OCI-LY7 (cell line): ENCODE results near the gene BTD. TPM values are rescaled to one million over a fixed set of nuclear protein-coding genes. Genes with fewer than 3 reads are reported as not detected.
A peak's percentile ranks its signal among the peaks of the same experiment; 100 is the strongest.

Source experiments
- BruUV-seq: library from RNA; stranded (reverse); fragments of 400-500 nt; replicated peaks from 2 replicates; lab custom pipeline; 2021; lab: Mats Ljungman, UMichigan
- CTCF ChIA-PET: fragments of 300-600 bp; sonication (Branson Sonifier 250); formaldehyde crosslinking; loops from one replicate; lab custom pipeline; 2022; ENCODE audit warnings: antibody characterized with exemption; ENCODE audit not compliant: unreplicated experiment; lab: Charles Lee
- POLR2A ChIA-PET: fragments of 300-600 bp; sonication (Branson Sonifier 250); formaldehyde crosslinking; loops from one replicate; lab custom pipeline; 2022; ENCODE audit warnings: antibody characterized with exemption; lab: Charles Lee
- DNase-seq: peaks from one replicate; pipeline ENCODE4 v3.0.0-alpha.2; 2015; ENCODE audit warnings: low spot score
- H2AFZ ChIP-seq: fragments of 200-600 bp; sonication (generic), shearing (Covaris generic); 2 replicates; pipeline ENCODE4 v1.6.1; 2014; ENCODE audit warnings: mild to moderate bottlenecking, antibody characterized with exemption, low read length, moderate library complexity
- H3K27ac ChIP-seq: fragments of 200-600 bp; sonication (generic); 2 replicates; pipeline ENCODE4 v1.5.1; 2014; ENCODE audit warnings: mixed run types, low read depth, mild to moderate bottlenecking, moderate library complexity, low read length, inconsistent platforms; ENCODE audit not compliant: poor library complexity, severe bottlenecking
- H3K36me3 ChIP-seq: fragments of 200-600 bp; sonication (generic); 2 replicates; pipeline ENCODE4 v1.6.1; 2014; ENCODE audit warnings: mild to moderate bottlenecking, antibody characterized with exemption, low read length, moderate library complexity, mixed read lengths; ENCODE audit not compliant: insufficient read depth
- H3K4me1 ChIP-seq: fragments of 200-600 bp; sonication (generic); 2 replicates; pipeline ENCODE4 v1.5.1; 2014; ENCODE audit warnings: mild to moderate bottlenecking, low read length; ENCODE audit not compliant: insufficient read depth, poor library complexity, severe bottlenecking
- H3K4me2 ChIP-seq: fragments of 200-600 bp; sonication (generic); 2 replicates; pipeline ENCODE4 v1.6.1; 2014; ENCODE audit warnings: mild to moderate bottlenecking, low read length
- H3K4me3 ChIP-seq: fragments of 200-600 bp; sonication (generic); 2 replicates; pipeline ENCODE4 v1.5.1; 2014; ENCODE audit warnings: mild to moderate bottlenecking, low read depth, low read length; ENCODE audit not compliant: poor library complexity, severe bottlenecking
- H3K79me2 ChIP-seq: fragments of 200-600 bp; sonication (generic); 2 replicates; pipeline ENCODE4 v1.6.1; 2016; ENCODE audit warnings: low read depth, mild to moderate bottlenecking, low read length, moderate library complexity, mixed read lengths; ENCODE audit not compliant: insufficient read depth
- H3K9me2 ChIP-seq: fragments of 200-600 bp; sonication (generic); 2 replicates; pipeline ENCODE4 v1.6.1; 2016; ENCODE audit warnings: mild to moderate bottlenecking, low read length, mixed read lengths; ENCODE audit not compliant: insufficient read depth
- H3K9me3 ChIP-seq: fragments of 200-600 bp; sonication (generic); 2 replicates; pipeline ENCODE4 v1.6.1; 2014; ENCODE audit warnings: mild to moderate bottlenecking, mixed run types, low read length, mixed read lengths
- H4K20me1 ChIP-seq: fragments of 200-600 bp; sonication (generic); 2 replicates; pipeline ENCODE4 v1.6.1; 2014; ENCODE audit warnings: mild to moderate bottlenecking, antibody characterized with exemption, low read length, moderate library complexity, mixed read lengths; ENCODE audit not compliant: insufficient read depth
- CTCF ChIP-seq: fragments of 200-600 bp; sonication (generic); conservative IDR thresholded peaks from 2 replicates; pipeline ENCODE4 v1.5.1; 2014; ENCODE audit warnings: mild to moderate bottlenecking, antibody characterized with exemption, low read length, moderate library complexity, mixed read lengths
- EZH2phosphoT487 ChIP-seq: fragments of 200-600 bp; sonication (generic); IDR thresholded peaks from 2 replicates; pipeline ENCODE4 v1.6.1; 2018; ENCODE audit warnings: low read depth, borderline replicate concordance, mild to moderate bottlenecking, mixed run types, antibody characterized with exemption, low read length, moderate library complexity, mixed read lengths
- intact Hi-C: fragments of 100-400 bp; cut with micrococcal nuclease; formaldehyde crosslinking; loops from one replicate; pipeline ENCODE4 v1.10.0; 2022; ENCODE audit not compliant: unreplicated experiment
- total RNA-seq, 2 experiments: library from RNA; depleted of rRNA in 1 of 2; stranded (reverse); fragments of >200 nt in 1 of 2; shearing (Covaris generic) in 1 of 2; gene quantifications; 2 replicates each; pipeline ENCODE4 v1.2.3, GENCODE V29; 2014 to 2022

The BTD gene
- total RNA-seq, 2 experiments from 2014 or later, result 4.2 to 6.0 TPM

DNA sequence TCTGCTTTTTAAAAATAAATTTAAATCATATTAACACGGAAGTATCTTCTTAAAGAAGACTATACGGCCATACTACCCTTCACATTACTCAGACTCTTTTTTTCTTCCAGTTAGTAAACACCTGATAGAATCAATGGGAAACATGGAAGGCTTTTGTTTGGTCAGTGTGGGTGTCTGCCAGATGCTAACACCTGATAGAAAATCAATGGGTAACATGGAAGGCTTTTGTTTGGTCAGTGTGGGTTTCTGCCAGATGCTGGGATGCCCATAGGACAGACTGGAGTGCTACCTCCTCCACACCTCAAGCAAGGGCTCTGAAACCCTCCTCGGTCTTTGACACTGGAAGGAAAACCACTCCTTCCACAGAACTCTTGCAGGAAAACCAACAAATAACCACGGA lies 29.4 kb upstream of the BTD start:
- POLR2A ChIA-PET, result interaction anchor here (0.6 to 1.1 kb wide), 3 partner anchors 28 to 500 kb away, joined by 3 read pairs; no protein-coding TSS in a partner anchor
- CTCF ChIA-PET, result no interaction called here
- Histone ChIP-seq H3K27ac (no peak overlapping the region), H3K9me3 (no peaks in the 10 kb centered on the region), H3K4me1 (peaks cover 9% of the 10 kb centered on the region), H4K20me1 (no peaks in the 10 kb centered on the region), H3K4me3 (no peak overlapping the region), H3K79me2 (no peaks in the 10 kb centered on the region), H2AFZ (no peak overlapping the region), H3K36me3 (peaks cover 42% of the 10 kb centered on the region), H3K9me2 (no peaks in the 10 kb centered on the region), H3K4me2 (no peak overlapping the region)
- TF ChIP-seq CTCF (no peak), EZH2phosphoT487 (no peak)
- no peak for DNase-seq
- intact Hi-C loops, result no loop called here
- BruUV-seq, result no TSS peak

DNA sequence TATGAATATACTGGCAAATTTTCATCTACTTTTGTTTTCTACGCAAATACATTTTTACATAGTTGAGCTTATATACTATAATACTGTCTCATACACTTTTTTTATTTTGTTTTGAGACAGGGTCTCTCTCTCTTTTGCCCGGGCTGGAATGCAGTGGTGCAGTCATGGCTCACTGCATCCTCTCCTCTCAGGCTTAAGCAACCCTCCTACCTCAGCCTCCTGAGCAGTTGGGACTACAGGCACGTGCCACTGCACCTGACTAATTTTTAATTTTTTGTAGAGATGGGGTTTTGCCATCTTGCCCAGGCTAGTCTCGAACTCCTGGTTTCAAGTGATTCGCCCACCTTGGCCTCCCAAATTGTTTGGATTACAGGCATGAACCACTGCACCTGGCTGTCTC lies 26.1 kb upstream of the BTD start:
- Histone ChIP-seq H3K4me3 (no peak overlapping the region), H4K20me1 (no peaks in the 10 kb centered on the region), H3K9me2 (no peaks in the 10 kb centered on the region), H3K36me3 (peaks cover 38% of the 10 kb centered on the region), H2AFZ (no peak overlapping the region), H3K79me2 (no peaks in the 10 kb centered on the region), H3K27ac (no peak overlapping the region), H3K9me3 (no peaks in the 10 kb centered on the region), H3K4me1 (peaks cover 9% of the 10 kb centered on the region), H3K4me2 (no peak overlapping the region)
- CTCF ChIA-PET, result no interaction called here
- DNase-seq, result no peak
- intact Hi-C loops, result no loop called here
- TF ChIP-seq CTCF (no peak), EZH2phosphoT487 (no peak)
- POLR2A ChIA-PET, result interaction anchor here (0.8 to 1.7 kb wide), 3 partner anchors 13 to 56 kb away, joined by 4 to 9 read pairs (median 4); no protein-coding TSS in a partner anchor
- BruUV-seq, result no TSS peak

- no peak overlapping the region for H2AFZ ChIP-seq
- POLR2A ChIA-PET, result no interaction called here
- no peaks in the 10 kb centered on the region for H3K9me3 ChIP-seq
- BruUV-seq, result TSS peak; percentile 36
- no peaks in the 10 kb centered on the region for H3K79me2 ChIP-seq
- H3K9me2 ChIP-seq, result no peaks in the 10 kb centered on the region
- no peak overlapping the region for H3K27ac ChIP-seq
- CTCF ChIA-PET, result no interaction called here
- peaks cover 32% of the 10 kb centered on the region for H3K36me3 ChIP-seq
- H3K4me2 ChIP-seq, result peak overlapping the region; percentile 57
- peaks cover 9% of the 10 kb centered on the region for H3K4me1 ChIP-seq
- peak; percentile 15 for DNase-seq
- H3K4me3 ChIP-seq, result no peak overlapping the region
- no peak for TF ChIP-seq EZH2phosphoT487
- no peak for TF ChIP-seq CTCF
- H4K20me1 ChIP-seq, result no peaks in the 10 kb centered on the region
- intact Hi-C loops, result no loop called here
Measured at GRCh38 chr3:15576475-15576874, 25.1 kb upstream of the BTD start.
